Activated CD4-positive, alpha-beta T cell treated with anti-CD3 and anti-CD28 coated beads for 48 hours (primary cell): Measurements from ENCODE around the gene ERBB4.

Experiments used
- DNase-seq: peaks from one replicate; pipeline ENCODE4 v3.0.0-alpha.2; 2020

Gene ERBB4

DNA sequence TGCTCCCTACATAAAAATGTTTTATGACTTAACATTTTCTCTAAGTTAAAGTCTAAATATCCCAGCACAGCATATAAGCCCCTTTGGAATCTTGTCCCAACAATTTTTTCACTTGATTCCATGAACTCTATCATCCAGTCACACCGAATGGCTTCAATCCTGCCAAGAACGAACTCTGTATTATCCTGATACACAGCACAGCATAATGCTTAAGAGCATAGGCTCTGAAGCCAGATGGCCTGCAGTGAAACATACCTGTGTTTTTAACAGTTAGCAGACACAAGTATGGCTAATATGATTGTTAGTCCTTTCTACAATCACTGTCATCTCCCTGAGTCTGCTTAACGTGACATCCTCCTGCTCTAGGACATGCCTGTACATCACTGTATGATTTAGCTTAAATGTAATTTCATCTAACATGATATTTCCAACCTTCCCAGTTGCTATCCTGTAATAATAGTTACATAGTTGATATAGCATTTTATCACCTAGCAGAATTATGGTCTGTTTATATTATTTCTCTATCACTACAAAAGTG, 669.5 kb downstream of the ERBB4 start:
- DNase-seq = no peak

- no peak for DNase-seq
Measured at GRCh38 chr2:211867845-211868451, 670.7 kb downstream of the ERBB4 start.

GRCh38 chr2:211864328-211864727, 674.3 kb downstream of the ERBB4 start:
- DNase-seq = no peak

DNA sequence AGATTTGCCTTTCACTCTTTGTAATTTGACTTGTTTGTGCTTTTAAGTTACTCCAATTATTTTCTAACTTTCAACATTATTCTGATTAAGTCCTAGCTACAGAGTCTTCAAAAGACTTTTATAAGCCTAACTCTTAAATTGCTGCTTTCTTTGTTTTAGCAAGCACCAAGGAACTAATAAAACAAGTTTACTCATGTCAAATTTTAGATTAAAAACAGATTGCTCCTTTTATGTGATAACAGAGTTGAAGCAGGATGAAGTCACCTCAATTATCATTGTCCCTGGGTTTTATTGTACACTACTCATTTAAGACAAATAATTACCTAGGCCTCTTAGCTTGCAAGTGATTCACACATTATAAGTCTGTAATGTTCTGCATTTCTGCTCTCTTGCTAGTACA, 678.4 kb downstream of the ERBB4 start:
- DNase-seq = no peak

- DNase-seq = no peak
Measured at GRCh38 chr2:211854832-211855231, 683.8 kb downstream of the ERBB4 start.

DNA sequence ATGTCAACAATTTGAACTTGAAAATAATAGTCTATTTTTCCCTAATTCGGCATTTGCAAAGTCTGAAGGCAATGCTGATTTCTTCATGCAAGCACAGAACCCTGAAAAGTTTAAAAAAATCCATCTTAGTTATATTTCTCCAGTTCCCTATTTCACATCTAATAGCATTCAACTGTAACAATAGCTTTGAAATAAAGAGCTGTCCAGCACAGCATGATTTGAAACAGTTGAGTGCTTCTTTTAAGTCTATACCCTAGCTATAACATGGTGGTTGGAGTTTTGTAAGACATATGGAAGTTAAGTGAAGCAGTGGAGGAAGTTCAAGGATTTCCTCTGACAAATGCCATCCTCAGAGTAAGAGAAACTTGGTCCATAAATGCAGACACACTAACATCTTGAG, 691.9 kb downstream of the ERBB4 start:
- no peak for DNase-seq

- DNase-seq = no peak
Measured at GRCh38 chr2:211846036-211846400, 692.6 kb downstream of the ERBB4 start.

DNA sequence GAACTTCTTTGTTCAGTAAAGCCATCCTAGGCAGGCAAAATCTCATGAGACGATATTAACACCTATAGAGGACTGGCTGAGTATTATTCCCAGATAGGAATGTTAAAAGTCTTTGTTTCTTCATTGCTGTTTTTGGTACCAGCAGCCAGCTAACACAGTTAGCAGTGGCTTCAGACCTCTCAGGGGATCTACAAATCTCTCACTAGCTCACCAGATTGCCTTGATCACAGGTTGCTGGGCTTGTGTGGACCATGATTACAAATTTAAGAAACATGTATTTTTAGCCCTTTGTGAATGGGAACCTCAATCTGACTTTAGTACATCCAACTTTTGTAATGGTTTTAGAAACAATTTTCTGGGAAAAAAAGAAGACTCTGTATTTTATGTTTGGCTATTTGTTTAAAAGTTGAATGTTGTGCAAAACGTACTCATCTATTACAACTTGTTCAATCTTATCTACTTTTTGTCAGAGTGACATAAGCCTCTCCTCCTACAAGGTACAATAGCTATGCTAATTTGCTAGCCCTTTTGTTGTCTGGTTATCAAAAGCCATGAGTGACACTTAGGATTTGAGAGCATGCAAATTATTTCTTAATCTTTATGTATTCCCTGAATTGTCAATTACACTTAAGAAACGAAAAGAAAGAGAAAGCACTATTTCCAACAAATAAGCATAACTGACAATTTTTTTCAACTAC, 693.1 kb downstream of the ERBB4 start:
- DNase-seq = no peak

DNA sequence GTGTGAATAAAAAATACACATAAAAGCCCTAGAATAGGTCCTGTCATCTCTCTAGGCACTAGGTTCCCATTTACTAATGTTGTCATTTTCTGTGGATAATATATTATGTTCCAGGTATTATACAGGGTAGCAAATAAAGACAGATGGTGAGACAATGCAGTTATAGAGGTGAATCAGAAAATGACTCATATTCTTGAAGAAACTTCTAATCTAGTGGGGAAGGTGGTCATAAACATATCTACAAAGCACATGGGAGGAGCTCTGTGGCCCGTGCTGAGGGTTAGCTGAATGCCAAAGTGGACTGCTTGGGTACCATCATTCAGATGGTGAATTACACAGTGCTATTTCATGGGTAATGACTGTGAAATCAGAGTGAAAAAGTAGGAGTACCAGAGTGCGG, 700.9 kb downstream of the ERBB4 start:
- no peak for DNase-seq

DNA sequence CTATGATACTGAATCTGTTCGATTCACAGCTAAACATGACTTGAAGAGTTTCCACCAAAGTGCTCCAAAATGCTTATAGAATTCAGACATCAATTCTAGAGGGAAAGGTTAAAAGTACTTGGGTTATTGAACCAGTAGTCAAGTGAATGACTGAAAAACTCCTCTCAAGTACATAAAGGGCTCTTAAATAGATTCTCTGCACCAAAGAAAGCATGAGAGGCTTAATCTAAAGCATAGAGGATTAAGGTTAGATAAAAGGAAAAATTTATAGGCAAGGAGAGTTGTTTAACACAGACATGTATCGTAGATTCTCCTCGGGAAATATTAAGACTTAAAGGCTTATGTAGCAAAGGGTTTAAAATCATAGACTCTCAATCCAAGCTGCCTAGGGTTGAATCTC, 701.4 kb downstream of the ERBB4 start:
- no peak for DNase-seq

- no peak for DNase-seq
Measured at GRCh38 chr2:211836409-211836808, 702.2 kb downstream of the ERBB4 start.

GRCh38 chr2:211835695-211836094, 702.9 kb downstream of the ERBB4 start:
- no peak for DNase-seq

DNA sequence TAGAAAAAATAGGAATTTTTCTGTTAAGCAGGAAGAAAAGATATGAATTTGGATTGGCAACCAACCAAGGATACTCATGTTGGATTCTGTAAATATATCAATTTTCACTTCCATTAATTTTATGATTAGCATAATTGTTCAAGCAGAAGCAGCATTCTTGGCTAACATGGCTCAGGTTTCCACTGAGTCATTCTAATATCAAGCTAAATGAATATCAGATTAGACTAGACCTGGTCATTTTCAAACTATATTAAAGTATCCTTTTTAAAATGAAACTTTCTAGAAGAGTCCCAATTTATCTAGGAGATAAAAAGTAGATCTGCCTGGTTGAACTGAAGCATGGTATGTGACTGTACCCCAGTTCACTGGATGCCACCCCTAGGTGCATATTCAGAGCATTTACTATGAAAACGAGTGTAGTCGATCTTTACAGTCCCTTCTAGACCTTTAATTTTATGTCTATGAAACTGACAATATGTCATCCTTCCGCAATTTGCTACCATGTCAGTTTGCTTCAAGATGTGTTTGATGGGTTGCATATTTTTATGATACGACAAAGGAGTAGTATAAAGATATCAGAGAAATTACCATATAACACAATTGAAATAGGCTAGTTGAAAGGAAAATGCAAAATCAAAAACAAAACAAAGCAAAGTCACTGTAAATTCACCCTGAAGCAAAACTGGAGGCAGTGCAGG, 704.9 kb downstream of the ERBB4 start:
- DNase-seq = no peak

GRCh38 chr2:211829725-211830124, 708.9 kb downstream of the ERBB4 start:
- no peak for DNase-seq

- no peak for DNase-seq
Measured at GRCh38 chr2:211823886-211824479, 714.6 kb downstream of the ERBB4 start.

- DNase-seq = no peak
Measured at GRCh38 chr2:211822686-211823335, 715.8 kb downstream of the ERBB4 start.

DNA sequence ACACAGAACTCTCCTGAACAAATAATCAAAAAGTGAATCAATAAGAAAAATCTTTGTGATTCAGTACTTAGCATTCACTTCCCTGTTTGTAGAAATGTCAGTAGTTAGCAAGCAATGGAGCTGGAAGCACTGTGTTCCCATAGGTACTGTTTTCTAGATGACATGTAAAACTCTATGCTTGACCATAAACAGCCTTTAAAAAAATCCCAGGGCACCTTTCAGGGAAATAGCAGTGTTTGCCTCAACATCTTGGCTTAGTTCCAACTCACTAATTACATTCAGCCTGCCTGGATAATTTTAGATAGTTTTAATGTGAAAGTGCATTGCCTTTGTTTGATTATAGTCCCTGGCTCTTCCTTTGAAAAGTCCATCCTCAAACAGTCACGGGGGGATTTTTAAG, 721.8 kb downstream of the ERBB4 start:
- no peak for DNase-seq

GRCh38 chr2:211812587-211812986, 726.0 kb downstream of the ERBB4 start:
- DNase-seq = no peak

DNA sequence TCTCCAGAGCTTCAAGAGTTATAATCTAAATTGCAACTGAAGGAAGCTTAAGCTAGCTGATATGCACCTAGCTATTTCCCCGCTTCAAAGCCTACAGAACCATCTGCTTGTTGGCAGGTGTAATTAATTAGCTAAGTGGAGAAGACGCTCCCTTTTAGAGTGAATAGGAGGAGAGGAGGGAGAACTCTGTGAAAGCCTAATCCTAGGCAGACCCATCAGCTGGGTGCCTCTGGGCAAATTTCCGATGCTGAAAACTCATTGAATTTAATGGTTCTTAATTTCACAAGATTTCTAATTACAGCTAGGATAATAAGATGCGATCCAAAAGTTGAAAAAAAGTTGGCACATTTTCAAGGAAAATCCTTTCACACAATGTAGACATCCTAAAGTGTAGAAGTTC, 735.9 kb downstream of the ERBB4 start:
- no peak for DNase-seq

DNA sequence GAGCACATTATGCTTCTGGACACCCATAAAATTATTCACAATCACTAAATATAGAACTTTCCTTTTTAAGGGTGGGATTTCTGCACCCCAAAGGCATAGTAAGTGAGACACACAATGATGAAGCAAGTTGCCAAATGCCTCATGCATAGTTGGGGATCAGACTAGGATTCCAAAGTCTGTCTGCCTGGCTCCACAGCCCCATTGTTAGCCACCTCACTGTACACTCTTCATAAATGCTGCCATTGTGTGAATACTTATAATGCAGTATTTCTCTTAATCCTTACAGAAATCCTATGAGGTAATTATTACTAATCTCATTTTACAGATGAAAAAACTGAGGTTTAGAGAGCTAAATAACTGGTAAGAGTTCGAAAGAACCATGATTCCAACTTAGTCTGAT, 738.6 kb downstream of the ERBB4 start:
- DNase-seq = no peak

DNA sequence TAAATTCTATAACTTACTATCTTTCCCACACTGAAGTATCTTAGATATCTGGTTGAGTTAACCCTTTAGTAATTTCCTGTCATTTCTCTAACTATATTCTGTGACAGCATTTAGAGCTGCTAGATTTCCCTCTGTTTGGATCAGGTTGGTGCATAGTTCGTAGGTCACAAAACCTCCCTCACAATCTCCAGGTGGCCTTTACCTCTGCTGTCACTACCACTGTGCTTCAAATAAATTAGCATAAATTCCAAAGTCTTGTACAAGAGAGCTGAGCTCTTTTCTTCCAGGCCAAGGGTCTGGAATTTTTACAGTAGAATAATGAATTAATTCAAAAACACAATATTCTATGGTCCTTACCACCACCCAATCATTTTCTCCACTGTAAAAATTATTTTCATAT, 739.7 kb downstream of the ERBB4 start:
- no peak for DNase-seq

DNA sequence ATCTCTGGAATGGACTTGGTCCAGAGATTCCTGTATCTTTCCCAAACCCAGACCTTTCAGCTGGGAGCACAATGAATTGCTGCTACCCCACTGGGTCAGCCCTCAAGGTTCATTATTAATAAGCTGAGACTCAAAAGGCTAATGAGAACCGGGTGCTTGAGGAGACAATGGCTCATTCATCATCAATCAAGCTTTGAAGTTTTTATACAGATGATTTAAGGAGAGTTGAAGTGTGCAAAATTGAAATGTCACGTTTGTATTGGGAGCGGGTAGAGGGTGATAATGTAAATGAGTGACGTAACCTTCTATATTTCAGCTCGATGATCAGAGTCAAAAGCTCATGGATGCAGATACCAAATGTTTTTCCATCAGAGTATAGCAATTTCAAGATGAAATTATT, 744.9 kb downstream of the ERBB4 start:
- DNase-seq = no peak

DNA sequence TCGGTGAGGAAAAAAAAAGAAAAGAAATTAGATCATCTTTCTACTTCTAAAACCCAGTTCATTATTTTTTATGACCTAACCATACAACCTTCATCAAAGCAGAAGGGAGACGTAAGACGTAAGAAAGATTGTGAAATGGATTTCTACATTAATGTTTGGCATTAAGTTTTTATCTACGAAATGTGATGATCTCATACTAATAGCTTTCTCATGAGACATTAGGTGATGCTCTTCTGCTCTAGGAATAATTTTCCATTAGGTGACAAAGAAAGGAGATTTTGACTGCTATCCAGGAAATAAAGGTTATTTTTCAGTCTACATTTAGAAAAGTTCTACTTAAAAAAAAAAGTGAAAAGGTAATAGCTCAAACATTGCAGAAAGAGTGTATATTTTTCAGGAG, 748.6 kb downstream of the ERBB4 start:
- DNase-seq = no peak
